GM18520 (cell line): Measurements from ENCODE around the gene POLN.

Experiments used
- ATAC-seq: cut with Tn5 transposase; IDR thresholded peaks from one replicate; pipeline ENCODE4 v1.9.1; 2021; ENCODE audit not compliant: unreplicated experiment

The POLN gene

GRCh38 chr4:2087170-2087569 lies 154.8 kb downstream of the POLN start:
- no peak for ATAC-seq

DNA sequence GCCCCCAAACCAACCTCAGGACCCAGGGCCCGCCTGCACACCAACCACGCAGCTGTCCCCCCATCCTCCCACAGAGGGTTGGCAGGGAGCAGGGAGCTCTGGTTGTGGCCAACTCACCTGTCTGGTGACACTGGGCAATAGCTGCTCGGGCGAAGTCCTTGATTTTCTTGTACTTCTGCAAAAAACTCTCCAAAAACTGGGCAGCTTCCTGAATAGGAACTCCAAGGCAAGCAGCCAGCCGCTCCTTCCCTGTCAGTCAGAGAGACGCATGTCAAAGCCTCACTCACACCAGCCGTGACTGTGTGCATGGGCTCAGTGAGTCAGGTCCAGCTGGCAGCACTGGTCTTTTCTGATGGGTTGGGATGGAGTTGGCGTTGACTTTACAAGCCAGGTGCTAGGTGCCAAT lies 156.4 kb downstream of the POLN start:
- no peak for ATAC-seq

DNA sequence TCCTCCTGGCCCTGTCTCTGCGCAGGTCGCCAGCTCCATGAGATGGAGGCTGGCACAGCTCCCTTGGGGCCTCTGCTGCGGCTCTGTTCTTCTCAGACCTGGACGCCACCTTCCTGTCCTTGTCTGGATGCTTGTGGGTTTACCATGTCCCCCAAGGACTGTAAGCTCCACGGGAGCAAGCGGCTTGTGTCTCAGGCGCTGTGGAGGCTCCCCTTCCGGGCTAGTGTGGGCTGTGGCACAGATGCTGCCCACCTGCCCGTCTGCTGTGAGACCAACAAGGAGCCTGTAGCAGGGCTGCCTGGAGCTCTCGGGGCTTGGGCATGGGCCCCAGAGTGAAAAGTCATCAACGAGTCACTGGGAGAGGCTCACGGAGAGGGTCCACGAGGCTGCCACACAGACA lies 157.6 kb downstream of the POLN start:
- ATAC-seq: no peak

DNA sequence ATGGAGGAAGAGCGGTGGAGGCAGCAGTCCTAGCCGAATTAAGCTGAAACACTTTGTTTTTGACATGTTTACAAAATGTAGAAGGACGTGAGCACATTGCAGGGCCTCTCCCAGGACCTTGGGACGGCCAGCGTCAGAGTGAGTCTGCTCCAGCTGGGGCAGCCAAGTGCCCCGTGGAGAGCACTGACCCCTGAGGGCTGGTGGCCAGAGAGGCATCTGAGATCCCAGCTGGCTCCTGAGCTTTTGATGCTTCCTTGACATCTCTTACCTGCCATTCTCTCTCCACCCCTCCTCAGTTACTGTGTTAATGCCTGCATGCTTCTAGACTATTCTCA lies 158.1 kb downstream of the POLN start:
- ATAC-seq: no peak

DNA sequence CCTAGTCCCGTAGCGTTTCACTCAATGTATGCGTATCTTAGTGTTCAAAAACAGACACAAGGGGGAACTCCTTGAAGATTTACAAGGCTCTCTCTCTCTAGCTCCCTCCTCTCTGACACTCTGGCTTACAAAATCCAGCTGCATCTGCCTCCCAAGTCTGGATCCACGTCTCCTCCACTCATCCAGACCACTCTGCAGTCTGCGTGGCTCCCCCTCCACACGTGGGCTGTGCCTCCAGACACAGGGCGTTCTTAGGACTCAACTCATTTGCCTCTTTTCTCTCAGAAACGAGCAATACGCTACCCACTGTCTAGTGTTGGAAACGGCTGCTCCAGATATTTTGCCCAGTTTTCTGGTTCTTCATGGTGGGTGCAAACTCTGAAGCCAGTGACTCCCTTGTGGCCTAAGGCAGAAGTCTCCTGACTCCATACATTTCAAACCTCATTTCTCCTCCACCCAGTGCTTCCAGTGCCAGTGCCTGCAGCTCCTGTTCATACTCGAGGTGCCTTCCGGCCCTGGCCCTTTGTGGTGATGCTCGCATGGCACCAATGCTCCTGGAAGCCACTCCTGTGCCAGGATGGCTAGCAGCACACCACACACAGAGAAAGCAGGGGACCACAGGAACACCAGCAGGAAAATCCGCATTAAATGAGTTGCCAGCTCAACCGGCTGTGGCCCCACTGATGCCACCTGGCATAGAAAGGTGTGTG lies 158.7 kb downstream of the POLN start:
- no peak for ATAC-seq

GRCh38 chr4:2082627-2083026 lies 159.3 kb downstream of the POLN start:
- no peak for ATAC-seq

- no peak for ATAC-seq
Observed at GRCh38 chr4:2082118-2082517, 159.8 kb downstream of the POLN start.

- ATAC-seq: no peak
Observed at GRCh38 chr4:2081540-2081939, 160.4 kb downstream of the POLN start.

DNA sequence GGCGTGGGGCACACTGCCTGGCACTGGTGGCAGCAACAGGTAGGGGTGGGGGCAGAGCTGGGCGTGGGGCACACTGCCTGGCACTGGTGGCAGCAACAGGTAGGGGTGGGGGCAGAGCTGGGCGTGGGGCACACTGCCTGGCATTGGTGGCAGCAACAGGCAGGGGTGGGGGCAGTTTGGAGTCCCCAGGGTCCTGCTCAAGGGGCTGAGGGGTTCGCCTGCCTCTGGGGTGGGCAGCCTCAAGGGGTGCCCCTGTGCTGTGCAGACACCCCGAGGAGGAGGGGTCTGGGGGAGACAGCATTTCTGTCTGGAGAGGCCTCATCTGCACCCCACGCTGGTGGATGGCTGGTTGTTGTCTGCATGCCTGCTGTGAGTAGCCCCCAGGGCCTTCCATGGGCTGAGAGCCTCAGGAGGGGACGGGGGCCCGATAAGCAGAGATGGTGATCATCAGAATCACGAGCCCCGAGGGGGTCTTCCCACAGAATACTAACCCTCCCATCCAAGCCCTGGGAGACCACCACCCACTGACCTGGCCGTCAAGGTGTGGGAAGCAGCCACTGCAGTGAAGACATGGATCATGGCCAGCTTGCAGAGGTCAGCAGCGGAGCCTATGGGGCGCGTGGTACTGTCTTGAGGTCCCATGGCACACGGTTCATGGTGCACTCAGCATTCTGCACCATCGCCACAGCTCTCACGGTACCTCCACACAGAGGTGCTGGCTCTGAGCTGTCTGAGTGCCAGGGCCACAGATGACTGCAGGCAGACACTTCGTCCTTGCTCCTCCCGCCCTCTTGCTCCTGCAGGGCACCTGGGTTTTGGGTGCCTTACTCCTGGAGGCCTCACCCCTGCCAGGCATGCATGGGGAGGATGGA lies 161.3 kb downstream of the POLN start:
- ATAC-seq: no peak

DNA sequence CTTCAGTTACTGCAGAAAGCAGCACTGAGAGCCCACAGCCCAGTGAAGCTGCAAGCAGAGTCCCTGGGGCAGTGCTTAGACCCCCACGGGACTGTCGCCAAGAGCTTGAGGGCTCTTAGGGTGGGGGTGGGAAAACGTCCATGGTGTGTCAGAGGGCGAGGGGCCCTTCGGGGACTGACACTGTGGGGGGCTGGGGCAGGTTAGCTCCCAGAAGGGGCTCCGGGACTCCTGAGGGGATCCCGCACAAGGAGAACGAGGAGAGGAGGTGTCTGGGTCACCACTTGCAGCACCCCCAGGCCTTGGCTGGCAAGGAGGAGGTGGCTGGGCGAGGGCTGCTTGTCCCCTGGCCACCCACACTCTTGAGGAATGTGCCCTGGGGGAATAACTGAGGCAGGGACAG lies 162.0 kb downstream of the POLN start:
- ATAC-seq: no peak

DNA sequence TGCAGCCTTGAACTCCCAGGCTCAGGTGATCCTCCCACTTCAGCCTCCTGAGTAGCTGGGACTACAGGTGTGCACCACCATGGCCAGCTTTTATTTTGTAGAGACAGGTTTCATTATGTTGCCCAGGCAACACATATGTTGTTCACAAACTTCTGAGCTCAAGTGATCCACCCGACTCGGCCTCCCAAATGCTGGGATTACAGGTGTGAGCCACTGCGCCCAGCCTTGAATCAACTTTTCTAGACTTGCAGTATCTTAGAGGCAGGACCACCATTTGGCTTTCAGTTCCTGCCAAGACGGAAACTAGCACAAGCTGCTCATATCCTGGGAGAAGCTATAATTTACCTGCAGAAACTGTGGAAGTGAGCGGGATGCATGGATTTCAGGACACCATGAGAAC lies 162.9 kb downstream of the POLN start:
- ATAC-seq: no peak

DNA sequence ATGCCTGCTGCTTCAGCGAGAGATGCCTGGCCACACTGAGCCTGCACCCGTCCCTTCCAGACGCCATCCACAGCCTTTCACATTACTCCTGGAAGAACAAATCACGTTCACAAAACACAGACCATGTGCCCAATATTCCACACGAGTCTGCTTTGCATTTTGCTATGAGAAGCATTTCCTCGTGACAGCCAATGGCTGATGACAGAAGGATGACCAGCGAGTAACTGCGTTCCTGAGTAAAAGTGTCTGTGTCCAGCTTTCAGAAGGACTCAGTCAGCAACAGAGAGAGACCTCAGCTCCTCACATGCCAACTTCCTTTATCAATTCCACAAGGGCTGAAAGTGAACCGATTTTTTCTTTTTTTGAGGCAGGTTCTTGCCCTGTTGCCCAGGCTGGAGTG lies 163.3 kb downstream of the POLN start:
- no peak for ATAC-seq

GRCh38 chr4:2077537-2078460 lies 164.1 kb downstream of the POLN start:
- ATAC-seq: no peak

- ATAC-seq: no peak
Observed at GRCh38 chr4:2076908-2077536, 164.9 kb downstream of the POLN start.

DNA sequence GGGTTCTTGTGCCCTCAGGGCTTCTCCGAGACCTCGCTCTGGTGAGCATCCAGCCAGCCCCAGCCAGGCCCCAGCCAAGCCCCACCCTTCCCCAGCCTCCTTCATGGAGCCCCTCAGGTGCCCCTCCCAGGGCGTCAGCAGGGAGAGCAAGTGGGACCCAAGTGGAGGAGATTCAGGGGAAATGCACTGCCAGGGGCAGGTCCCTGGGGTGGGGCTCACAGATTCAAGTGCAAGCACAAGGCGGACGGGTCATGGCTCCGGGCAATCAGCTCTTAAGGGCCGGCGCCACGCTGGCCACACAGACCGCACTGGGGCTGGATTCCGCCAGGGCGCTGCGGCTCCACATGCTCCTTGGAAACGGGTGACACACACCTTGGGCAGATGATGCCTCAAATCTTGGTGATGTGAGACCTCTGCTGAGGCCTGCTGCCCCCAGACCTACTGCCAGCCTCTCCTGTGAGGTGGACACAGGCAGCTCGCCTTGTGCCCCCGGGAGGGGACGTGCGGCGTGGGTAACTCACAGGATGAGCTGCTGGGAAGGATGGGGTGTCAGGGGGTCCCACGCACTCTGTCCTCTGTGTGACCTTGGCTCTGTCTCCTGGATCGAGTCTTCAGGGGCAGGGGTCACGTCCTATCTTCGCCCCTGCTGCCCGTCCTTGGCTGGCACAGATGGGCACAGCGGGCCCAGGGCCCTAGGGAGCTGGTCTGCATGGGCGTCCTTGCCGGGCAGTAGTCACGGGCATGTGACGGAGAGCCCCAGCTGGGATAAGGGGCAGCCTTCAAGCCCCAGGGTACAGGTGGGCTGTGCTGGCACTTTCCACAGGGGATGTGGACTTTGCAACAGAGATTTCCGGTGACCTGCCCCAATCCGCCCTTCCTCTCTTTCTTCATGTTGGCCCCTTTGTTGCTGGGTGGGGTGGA lies 165.7 kb downstream of the POLN start:
- ATAC-seq: no peak

DNA sequence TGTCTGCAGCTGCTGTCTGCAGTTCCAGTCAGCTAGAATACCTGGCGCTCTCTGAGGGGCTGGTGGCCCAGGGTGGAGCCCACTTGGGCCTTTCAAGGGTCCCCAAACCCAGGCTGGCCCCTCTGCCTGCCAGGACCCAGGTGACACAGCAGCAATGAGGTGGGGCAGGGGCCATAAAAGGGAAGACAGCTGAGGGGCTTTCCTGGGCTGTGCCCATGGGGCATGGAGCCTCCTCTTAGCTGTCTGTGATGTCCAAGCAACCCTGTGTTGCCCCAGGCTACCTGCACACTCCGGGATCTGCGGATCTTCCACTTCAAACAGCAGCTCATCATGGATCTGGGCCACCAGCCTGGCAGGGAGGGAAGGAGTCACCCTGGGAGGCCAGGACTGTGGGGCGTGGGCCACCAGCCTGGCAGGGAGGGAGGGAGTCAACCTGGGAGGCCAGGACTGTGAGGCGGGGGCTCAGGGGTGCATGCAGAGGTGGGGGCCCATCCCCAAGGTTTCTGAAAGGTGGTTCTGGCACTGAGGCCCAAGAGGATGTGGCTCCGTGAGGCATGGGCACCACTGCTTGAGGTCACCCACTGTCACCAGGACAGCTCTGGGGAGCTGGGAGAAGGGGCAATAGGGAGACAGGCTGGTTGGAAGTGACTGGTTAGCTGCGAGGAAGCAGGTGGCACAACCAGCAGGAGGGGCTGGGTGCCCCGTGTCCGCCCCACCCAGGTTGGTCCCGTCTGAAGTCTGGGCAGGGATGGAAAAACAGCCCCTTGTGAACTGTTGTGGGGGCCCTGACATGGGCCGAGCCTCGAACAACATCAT lies 166.5 kb downstream of the POLN start:
- no peak for ATAC-seq

GRCh38 chr4:2074588-2074987 lies 167.3 kb downstream of the POLN start:
- no peak for ATAC-seq

GRCh38 chr4:2073808-2074481 lies 168.0 kb downstream of the POLN start:
- no peak for ATAC-seq
